Natural killer cell (primary cell): Measurements from ENCODE around the gene MAOB. TPM values are rescaled to one million over a fixed set of nuclear protein-coding genes. Genes with fewer than 3 reads are reported as not detected.

ENCODE experiments used
- ATAC-seq, 3 donors: fragments of 150-1000 bp in 2 of 3; fragments of 200-7000 bp in 1 of 3; cut with Tn5 transposase; 1 replicate in 1 of 3; 2 replicates in 2 of 3; pipeline ENCODE4 v1.10.0; 2021; ENCODE audit warnings: mild to moderate bottlenecking in 2 of 3, moderate library complexity in 2 of 3
- DNase-seq, 2 donors: peaks; one replicate each; pipeline versions ENCODE4 v3.0.0 to v3.0.0-alpha.2; 2013 to 2021; ENCODE audit warnings: mixed read lengths in 1 of 2
- H3K27ac ChIP-seq: one replicate; pipeline ENCODE4 v1.5.1; 2013; ENCODE audit warnings: mild to moderate bottlenecking, low read length
- H3K27me3 ChIP-seq: one replicate; pipeline ENCODE4 v1.6.1; 2013; ENCODE audit warnings: low read length; ENCODE audit not compliant: control insufficient read depth, insufficient read depth
- H3K36me3 ChIP-seq: one replicate; pipeline ENCODE4 v1.6.1; 2013; ENCODE audit warnings: low read length; ENCODE audit not compliant: control insufficient read depth, insufficient read depth
- H3K4me1 ChIP-seq: one replicate; pipeline ENCODE4 v1.6.1; 2013; ENCODE audit warnings: low read length; ENCODE audit not compliant: control insufficient read depth, insufficient read depth
- H3K4me3 ChIP-seq: one replicate; pipeline ENCODE4 v1.5.1; 2013; ENCODE audit warnings: low read length
- H3K9me3 ChIP-seq: one replicate; pipeline ENCODE4 v1.6.1; 2013; ENCODE audit warnings: low read length; ENCODE audit not compliant: control insufficient read depth, insufficient read depth
- H3K27ac Mint-ChIP-seq, 2 donors: one replicate each; pipeline ENCODE4 v1.8.0; 2022; ENCODE audit warnings: mild to moderate bottlenecking in 2 of 2, mixed read lengths in 2 of 2, moderate library complexity in 1 of 2
- H3K27me3 Mint-ChIP-seq, 2 donors: one replicate each; pipeline ENCODE4 v1.8.0; 2022; ENCODE audit warnings: low read depth in 2 of 2, mixed read lengths in 2 of 2
- H3K36me3 Mint-ChIP-seq: one replicate; pipeline ENCODE4 v1.8.0; 2022; ENCODE audit warnings: mixed read lengths
- H3K4me1 Mint-ChIP-seq, 2 donors: one replicate each; pipeline ENCODE4 v1.8.0; 2022; ENCODE audit warnings: mixed read lengths in 2 of 2
- H3K4me3 Mint-ChIP-seq: one replicate; pipeline ENCODE4 v1.8.0; 2022; ENCODE audit warnings: mild to moderate bottlenecking, moderate library complexity, mixed read lengths
- H3K9me3 Mint-ChIP-seq, 2 donors: one replicate each; pipeline ENCODE4 v1.8.0; 2022; ENCODE audit warnings: mixed read lengths in 2 of 2
- CTCF ChIP-seq: fragments of 200-600 bp; IDR thresholded peaks from one replicate; pipeline ENCODE4 v1.8.0; 2022; ENCODE audit warnings: antibody characterized with exemption
- whole genome bisulfite sequencing: methylation state at CpG from one replicate; pipeline ENCODE4 v1.1.7; 2013; ENCODE audit warnings: missing lambda C conversion rate; ENCODE audit not compliant: insufficient coverage; 5-methylcytosine and 5-hydroxymethylcytosine counted together
- intact Hi-C: fragments of 100-400 bp; cut with micrococcal nuclease; formaldehyde crosslinking; loops from one replicate; pipeline ENCODE4 v1.14.2; 2022
- total RNA-seq, 4 donors: library from RNA; stranded (reverse); fragments of 120-200 nt in 1 of 4; gene quantifications; one replicate each; pipeline versions ENCODE4 v1.2.3 to v1.2.4, GENCODE V29; 2013 to 2022

MAOB gene
- total RNA-seq, 3 donors from 2014 or later (not counting 1 experiment from before 2014, with no cell fraction given) = 0.26 TPM; not detected in 2

GRCh38 chrX:43876680-43877079 lies 5.6 kb downstream of the MAOB start:
- DNase-seq = no peak
- Histone ChIP-seq H3K36me3 (no peaks in the 10 kb centered on the region), H3K27me3 (peaks cover 1% of the 10 kb centered on the region), H3K9me3 (no peaks in the 10 kb centered on the region), H3K27ac (no peak overlapping the region), H3K4me3 (no peak overlapping the region), H3K4me1 (no peaks in the 10 kb centered on the region)
- H3K9me3 Mint-ChIP-seq = no peaks in the 10 kb centered on the region
- H3K27me3 Mint-ChIP-seq = peaks cover 5 to 39% of the 10 kb centered on the region in 2 donors
- no peak for TF ChIP-seq CTCF
- 0% methylated on average over 3 of the region's 3 CpGs for WGBS
- intact Hi-C loops = no loop called here
- no peaks in the 10 kb centered on the region for H3K36me3 Mint-ChIP-seq
- ATAC-seq = no peak
- no peak overlapping the region for H3K4me3 Mint-ChIP-seq
- H3K4me1 Mint-ChIP-seq = no peaks in the 10 kb centered on the region
- H3K27ac Mint-ChIP-seq = no peak overlapping the region

- Histone ChIP-seq H3K4me3 (no peak overlapping the region), H3K36me3 (no peaks in the 10 kb centered on the region), H3K9me3 (no peaks in the 10 kb centered on the region), H3K27me3 (no peaks in the 10 kb centered on the region), H3K4me1 (no peaks in the 10 kb centered on the region), H3K27ac (no peak overlapping the region)
- H3K27me3 Mint-ChIP-seq = peaks cover 2 to 45% of the 10 kb centered on the region in 2 donors
- no peak overlapping the region for H3K27ac Mint-ChIP-seq
- intact Hi-C loops = no loop called here
- no peaks in the 10 kb centered on the region for H3K9me3 Mint-ChIP-seq
- WGBS = 82% methylated on average over 2 of the region's 3 CpGs
- H3K4me3 Mint-ChIP-seq = no peak overlapping the region
- no peak for DNase-seq
- TF ChIP-seq CTCF = no peak
- H3K4me1 Mint-ChIP-seq = no peaks in the 10 kb centered on the region
- ATAC-seq = no peak
- no peaks in the 10 kb centered on the region for H3K36me3 Mint-ChIP-seq
These were observed 11.4 kb downstream of the MAOB start for GRCh38 chrX:43870758-43871419.

- Mint-ChIP-seq H3K27me3 (peaks cover 2 to 45% of the 10 kb centered on the region in 2 donors), H3K9me3 (no peaks in the 10 kb centered on the region), H3K27ac (no peak overlapping the region), H3K4me1 (no peaks in the 10 kb centered on the region), H3K36me3 (no peaks in the 10 kb centered on the region), H3K4me3 (no peak overlapping the region)
- Histone ChIP-seq H3K4me1 (no peaks in the 10 kb centered on the region), H3K27me3 (no peaks in the 10 kb centered on the region), H3K27ac (no peak overlapping the region), H3K9me3 (no peaks in the 10 kb centered on the region), H3K4me3 (no peak overlapping the region), H3K36me3 (no peaks in the 10 kb centered on the region)
- DNase-seq (no peak), ATAC-seq (no peak)
- intact Hi-C loops = no loop called here
- no peak for TF ChIP-seq CTCF
- 93% methylated on average over 2 of the region's 3 CpGs for WGBS
These were observed 12.2 kb downstream of the MAOB start for GRCh38 chrX:43870011-43870410.

GRCh38 chrX:43868791-43869190 lies 13.5 kb downstream of the MAOB start:
- H3K27ac ChIP-seq = no peak overlapping the region
- intact Hi-C loops = no loop called here
- DNase-seq (no peak), ATAC-seq (no peak)
- H3K36me3 ChIP-seq = no peaks in the 10 kb centered on the region
- WGBS = 60% methylated on average over 1 of the region's 6 CpGs
- H3K4me3 Mint-ChIP-seq = no peak overlapping the region
- H3K9me3 Mint-ChIP-seq = no peaks in the 10 kb centered on the region
- TF ChIP-seq CTCF = no peak
- H3K4me1 ChIP-seq = no peaks in the 10 kb centered on the region
- H3K36me3 Mint-ChIP-seq = no peaks in the 10 kb centered on the region
- H3K4me3 ChIP-seq = no peak overlapping the region
- H3K27me3 Mint-ChIP-seq = peaks cover 2 to 45% of the 10 kb centered on the region in 2 donors
- H3K27me3 ChIP-seq = no peaks in the 10 kb centered on the region
- H3K9me3 ChIP-seq = no peaks in the 10 kb centered on the region
- no peaks in the 10 kb centered on the region for H3K4me1 Mint-ChIP-seq
- no peak overlapping the region for H3K27ac Mint-ChIP-seq
